Measurements from ENCODE around the gene CDH24.

- no peak for TF ChIP-seq EZH2 (IDR thresholded peaks at IDR 0.05; ENCODE audit: insufficient read depth, poor library complexity, severe bottlenecking)
- TF ChIP-seq EZH2phosphoT487 (IDR thresholded peaks at IDR 0.05; ENCODE audit: insufficient read depth, low read depth) = no peak
Observed at GRCh38 chr14:23093526-23093925, 36.2 kb upstream of the CDH24 start.

All from GM23248 (cell line).